ENCODE data around the gene PSMD2.

DNA sequence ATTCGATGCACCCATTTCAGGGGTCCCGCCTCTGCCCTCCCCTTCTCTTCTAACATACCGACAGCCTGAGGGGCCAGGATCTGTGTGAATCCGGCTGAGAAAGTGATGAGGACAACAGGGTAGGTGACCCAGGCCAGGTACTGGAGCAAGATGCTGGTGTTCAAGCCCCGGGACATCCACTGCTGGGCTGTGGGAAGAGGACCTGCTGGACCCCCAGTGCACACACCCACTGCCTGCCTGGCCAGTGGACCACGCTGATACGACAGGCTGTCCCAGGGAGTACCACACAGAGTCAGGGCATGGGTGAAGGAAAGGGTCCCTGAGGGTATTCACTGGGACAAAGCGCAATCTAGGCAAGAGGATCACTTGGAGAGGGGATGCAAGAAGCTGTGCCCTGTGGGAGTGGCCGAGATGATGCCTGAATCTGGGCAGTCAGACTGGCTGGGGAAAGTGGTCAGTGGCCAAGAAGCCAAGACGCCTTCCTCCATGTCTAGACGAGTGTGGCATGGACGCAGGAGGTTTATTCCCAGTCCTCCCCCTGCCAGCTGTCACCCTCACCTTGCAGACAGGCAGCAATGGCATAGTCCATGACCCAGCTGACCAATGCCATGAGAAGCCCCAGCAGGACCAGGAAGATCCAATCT, 59.2 kb downstream of the PSMD2 start:
- TF ChIP-seq EZH2 (IDR thresholded peaks at IDR 0.05; ENCODE audit: borderline replicate concordance, insufficient read depth, low read length, poor library complexity, severe bottlenecking) (no peak), EP300 (conservative IDR thresholded peaks at IDR 0.05; ENCODE audit: poor library complexity, severe bottlenecking) (no peak), POLR2AphosphoS5 (IDR thresholded peaks at IDR 0.05) (no peak), TAF1 (IDR thresholded peaks at IDR 0.05; ENCODE audit: low read depth) (no peak), REST (IDR thresholded peaks at IDR 0.05; ENCODE audit: borderline replicate concordance) (no peak)
- TF ChIP-seq, protein P1, sequence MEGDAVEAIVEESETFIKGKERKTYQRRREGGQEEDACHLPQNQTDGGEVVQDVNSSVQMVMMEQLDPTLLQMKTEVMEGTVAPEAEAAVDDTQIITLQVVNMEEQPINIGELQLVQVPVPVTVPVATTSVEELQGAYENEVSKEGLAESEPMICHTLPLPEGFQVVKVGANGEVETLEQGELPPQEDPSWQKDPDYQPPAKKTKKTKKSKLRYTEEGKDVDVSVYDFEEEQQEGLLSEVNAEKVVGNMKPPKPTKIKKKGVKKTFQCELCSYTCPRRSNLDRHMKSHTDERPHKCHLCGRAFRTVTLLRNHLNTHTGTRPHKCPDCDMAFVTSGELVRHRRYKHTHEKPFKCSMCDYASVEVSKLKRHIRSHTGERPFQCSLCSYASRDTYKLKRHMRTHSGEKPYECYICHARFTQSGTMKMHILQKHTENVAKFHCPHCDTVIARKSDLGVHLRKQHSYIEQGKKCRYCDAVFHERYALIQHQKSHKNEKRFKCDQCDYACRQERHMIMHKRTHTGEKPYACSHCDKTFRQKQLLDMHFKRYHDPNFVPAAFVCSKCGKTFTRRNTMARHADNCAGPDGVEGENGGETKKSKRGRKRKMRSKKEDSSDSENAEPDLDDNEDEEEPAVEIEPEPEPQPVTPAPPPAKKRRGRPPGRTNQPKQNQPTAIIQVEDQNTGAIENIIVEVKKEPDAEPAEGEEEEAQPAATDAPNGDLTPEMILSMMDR (IDR thresholded peaks at IDR 0.05; ENCODE audit: poor library complexity, severe bottlenecking), result no peak

Data from neural cell (in vitro differentiated cells).